Inflammatory macrophage treated with lipopolysaccharide for 1 hour (primary cell): ENCODE results near the gene KCNH6.

ENCODE experiments used
- DNase-seq, 2 donors: peaks; one replicate each; pipeline ENCODE4 v3.0.0-alpha.2; 2020 to 2022

The KCNH6 gene

DNA sequence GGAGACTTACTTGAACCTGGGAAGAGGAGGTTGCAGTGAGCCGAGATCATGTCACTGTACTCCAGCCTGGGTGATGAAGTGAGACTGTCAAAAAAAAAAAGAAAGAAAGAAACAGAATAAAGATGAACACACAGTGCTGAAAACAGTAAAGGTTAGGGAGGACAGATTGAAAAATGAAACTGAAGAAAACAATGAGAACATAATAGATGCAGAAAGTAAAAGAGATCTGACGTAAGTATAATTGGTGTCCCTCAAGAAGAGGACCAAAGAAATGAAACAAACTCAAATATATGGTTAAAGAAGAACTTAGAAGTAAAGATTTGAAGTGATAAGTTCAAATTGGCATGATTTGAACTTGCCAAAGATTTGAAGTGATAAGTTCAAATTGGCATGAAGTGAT is 34.3 kb downstream of the KCNH6 start:
- DNase-seq: no peak

- DNase-seq: no peak
Measured at GRCh38 chr17:63558441-63558840, 35.3 kb downstream of the KCNH6 start.

GRCh38 chr17:63561819-63562218 is 38.7 kb downstream of the KCNH6 start:
- DNase-seq: no peak

GRCh38 chr17:63563339-63563738 is 40.2 kb downstream of the KCNH6 start:
- no peak for DNase-seq

GRCh38 chr17:63564562-63564961 is 41.4 kb downstream of the KCNH6 start:
- DNase-seq: no peak

DNA sequence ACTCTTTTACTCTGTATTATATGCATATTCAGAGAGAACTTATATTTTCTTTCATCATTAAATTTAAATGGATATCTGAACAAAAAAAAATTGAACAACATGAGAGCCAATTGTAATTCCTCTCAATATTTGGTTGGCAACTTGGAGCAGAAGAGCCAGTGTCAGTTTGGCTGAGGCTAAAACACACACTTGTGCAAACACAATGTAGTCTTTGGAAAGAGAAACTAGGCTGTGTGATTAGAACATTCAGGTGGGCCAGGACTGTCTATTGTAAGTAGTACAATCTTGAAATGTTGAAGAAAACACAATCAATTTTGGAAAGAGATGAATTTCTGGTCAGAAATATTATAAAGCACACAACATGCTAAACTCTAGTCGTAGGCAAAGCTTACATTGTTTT is 44.1 kb downstream of the KCNH6 start:
- DNase-seq: no peak

GRCh38 chr17:63568563-63568962 is 45.4 kb downstream of the KCNH6 start:
- no peak for DNase-seq

- peak in 1 of 2 donors; percentile 37 for DNase-seq
Measured at GRCh38 chr17:63571632-63572310, 48.6 kb downstream of the KCNH6 start.

- no peak for DNase-seq
Measured at GRCh38 chr17:63573634-63574033, 50.5 kb downstream of the KCNH6 start.

GRCh38 chr17:63578027-63578768 is 55.0 kb downstream of the KCNH6 start:
- DNase-seq: no peak

DNA sequence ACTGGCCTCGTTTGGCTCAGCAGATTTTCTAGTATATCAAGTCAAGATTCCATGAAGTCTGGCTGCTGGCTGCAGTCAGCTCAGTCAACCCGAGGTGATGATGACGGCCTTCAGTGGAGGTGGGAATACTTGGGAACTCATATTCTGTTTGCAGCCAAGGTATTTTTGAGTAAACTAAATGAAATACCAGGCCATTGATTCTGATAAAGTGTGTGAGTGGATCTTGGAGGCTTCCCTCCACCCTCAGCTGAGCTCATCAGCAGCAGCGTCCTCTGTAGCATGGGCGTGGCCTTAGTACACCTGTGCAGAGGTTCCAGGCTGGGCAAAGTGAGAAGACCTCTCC is 55.6 kb downstream of the KCNH6 start:
- DNase-seq: no peak

DNA sequence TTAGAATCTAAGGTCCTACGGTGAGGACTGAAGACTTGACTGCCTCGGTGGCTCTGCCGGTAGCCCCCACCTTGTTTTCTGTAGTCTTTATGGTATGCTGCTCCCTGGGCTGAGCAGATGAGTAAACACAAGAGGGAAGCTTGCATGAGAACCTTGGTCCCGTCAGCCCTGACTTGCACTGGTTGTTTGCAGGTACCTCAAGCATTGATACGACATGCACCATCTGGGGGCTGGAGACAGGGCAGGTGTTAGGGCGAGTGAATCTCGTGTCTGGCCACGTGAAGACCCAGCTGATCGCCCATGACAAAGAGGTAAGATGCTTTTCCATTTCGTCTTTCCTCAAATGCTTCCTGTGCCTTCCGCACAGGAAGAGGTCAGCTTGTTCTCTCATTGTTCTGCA is 56.5 kb downstream of the KCNH6 start:
- DNase-seq: no peak

- DNase-seq: no peak
Measured at GRCh38 chr17:63587770-63588169, 64.6 kb downstream of the KCNH6 start.

- no peak for DNase-seq
Measured at GRCh38 chr17:63588797-63589196, 65.6 kb downstream of the KCNH6 start.

DNA sequence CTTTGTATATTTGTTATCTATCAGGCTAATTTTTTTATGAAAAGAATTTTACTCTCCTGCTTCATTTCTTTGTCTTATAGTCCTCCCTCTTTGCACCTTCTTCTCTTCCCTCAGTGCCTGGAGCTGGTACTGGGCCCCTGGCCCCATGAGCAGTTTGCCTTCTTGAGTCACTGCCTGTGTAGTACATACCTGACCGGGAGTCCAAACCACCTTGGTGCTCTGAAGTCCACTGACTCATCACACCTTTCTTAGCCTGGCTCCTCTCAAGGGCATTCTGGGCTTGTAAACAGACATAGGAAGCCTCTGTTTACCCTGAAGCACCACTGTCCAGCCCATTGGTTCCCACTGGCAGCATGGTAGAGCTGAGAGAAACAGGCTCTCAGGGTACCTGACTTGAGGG is 66.5 kb downstream of the KCNH6 start:
- DNase-seq: no peak

DNA sequence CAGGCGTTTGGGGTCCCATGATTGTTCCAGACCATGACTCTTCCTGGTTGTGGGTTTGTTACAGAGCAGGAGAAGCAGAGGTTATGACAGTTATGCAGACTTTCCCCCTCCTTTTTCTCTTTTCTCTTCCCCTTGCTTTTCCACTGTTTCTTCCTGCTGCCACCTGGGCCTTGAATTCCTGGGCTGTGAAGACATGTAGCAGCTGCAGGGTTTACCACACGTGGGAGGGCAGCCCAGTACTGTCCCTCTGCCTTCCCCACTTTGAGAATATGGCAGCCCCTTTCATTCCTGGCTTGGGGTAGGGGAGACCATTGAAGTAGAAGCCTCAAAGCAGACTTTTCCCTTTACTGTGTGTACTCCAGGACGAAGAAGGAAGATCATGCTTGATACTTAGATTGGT is 69.6 kb downstream of the KCNH6 start:
- no peak for DNase-seq

GRCh38 chr17:63595132-63595531 is 72.0 kb downstream of the KCNH6 start:
- DNase-seq: no peak
